PFSK-1 (cell line): ENCODE data around the gene ZXDC.

ENCODE experiments used
- FOXP2 ChIP-seq: optimal IDR thresholded peaks from 2 replicates; pipeline ENCODE3; 2011; ENCODE audit warnings: borderline replicate concordance, control low read depth, inconsistent platforms; ENCODE audit not compliant: insufficient read depth; ENCODE audit errors: extremely low read length, extremely low read depth
- POLR2AphosphoS5 ChIP-seq: IDR thresholded peaks from 2 replicates; pipeline ENCODE4 v1.6.1; 2012; ENCODE audit warnings: low read depth, mild to moderate bottlenecking, control low read depth, low read length, moderate library complexity
- SIN3A ChIP-seq: IDR thresholded peaks from 2 replicates; pipeline ENCODE4 v1.6.1; 2012; ENCODE audit warnings: mild to moderate bottlenecking, low read length, moderate library complexity, borderline replicate concordance; ENCODE audit not compliant: insufficient read depth
- TAF1 ChIP-seq: IDR thresholded peaks from 2 replicates; pipeline ENCODE4 v1.6.1; 2012; ENCODE audit warnings: low read length, control low read depth, borderline replicate concordance; ENCODE audit not compliant: insufficient read depth
- TF ChIP-seq, protein P1 (sequence below), 2 experiments: IDR thresholded peaks; 2 replicates each; pipeline versions ENCODE4 v1.6.1 to v1.8.0; 2011 to 2012; ENCODE audit warnings: low read depth in 2 of 2, low read length in 2 of 2, control low read depth in 1 of 2, inconsistent platforms in 1 of 2, mild to moderate bottlenecking in 1 of 2, moderate library complexity in 1 of 2; ENCODE audit not compliant: insufficient read depth in 1 of 2

DNA sequence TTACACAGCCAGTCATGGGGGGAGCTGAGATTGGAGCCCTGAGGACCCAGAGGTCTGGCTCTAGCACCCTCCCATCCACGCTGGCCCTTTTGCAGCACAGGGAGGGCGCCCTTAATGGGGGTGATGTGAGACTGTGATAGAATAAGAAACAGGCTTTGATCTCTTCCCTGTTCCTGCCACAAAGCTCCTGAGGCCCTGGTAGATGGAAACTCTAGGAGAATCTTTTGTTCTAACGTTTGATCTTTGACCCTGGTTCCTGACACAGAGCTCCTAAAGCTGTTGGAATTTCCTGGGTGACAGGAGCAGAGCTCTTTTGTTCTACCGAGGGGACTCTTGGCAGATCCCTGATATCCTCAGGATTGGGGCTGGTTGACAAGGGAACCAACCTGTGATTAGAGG, 43.1 kb upstream of the ZXDC start:
- TF ChIP-seq TAF1: no peak
- TF ChIP-seq POLR2AphosphoS5: no peak
- TF ChIP-seq, protein P1, sequence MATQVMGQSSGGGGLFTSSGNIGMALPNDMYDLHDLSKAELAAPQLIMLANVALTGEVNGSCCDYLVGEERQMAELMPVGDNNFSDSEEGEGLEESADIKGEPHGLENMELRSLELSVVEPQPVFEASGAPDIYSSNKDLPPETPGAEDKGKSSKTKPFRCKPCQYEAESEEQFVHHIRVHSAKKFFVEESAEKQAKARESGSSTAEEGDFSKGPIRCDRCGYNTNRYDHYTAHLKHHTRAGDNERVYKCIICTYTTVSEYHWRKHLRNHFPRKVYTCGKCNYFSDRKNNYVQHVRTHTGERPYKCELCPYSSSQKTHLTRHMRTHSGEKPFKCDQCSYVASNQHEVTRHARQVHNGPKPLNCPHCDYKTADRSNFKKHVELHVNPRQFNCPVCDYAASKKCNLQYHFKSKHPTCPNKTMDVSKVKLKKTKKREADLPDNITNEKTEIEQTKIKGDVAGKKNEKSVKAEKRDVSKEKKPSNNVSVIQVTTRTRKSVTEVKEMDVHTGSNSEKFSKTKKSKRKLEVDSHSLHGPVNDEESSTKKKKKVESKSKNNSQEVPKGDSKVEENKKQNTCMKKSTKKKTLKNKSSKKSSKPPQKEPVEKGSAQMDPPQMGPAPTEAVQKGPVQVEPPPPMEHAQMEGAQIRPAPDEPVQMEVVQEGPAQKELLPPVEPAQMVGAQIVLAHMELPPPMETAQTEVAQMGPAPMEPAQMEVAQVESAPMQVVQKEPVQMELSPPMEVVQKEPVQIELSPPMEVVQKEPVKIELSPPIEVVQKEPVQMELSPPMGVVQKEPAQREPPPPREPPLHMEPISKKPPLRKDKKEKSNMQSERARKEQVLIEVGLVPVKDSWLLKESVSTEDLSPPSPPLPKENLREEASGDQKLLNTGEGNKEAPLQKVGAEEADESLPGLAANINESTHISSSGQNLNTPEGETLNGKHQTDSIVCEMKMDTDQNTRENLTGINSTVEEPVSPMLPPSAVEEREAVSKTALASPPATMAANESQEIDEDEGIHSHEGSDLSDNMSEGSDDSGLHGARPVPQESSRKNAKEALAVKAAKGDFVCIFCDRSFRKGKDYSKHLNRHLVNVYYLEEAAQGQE (IDR thresholded peaks at IDR 0.05; ENCODE audit: insufficient read depth in 1 of 2, low read depth in 2 of 2, low read length in 2 of 2): no peak
- no peak for TF ChIP-seq FOXP2
- no peak for TF ChIP-seq SIN3A
